Skin epidermis (tissue), 12 donors: ENCODE measurements around the gene EBF4.

Source experiments
- H3K27ac ChIP-seq, 21 experiments: fragments of 200-600 bp; sonication (generic) in 11 of 21; one replicate each; pipeline ENCODE4 v1.5.0; 2020; ENCODE audit warnings: mild to moderate bottlenecking in 3 of 21, inconsistent platforms in 2 of 21, moderate library complexity in 2 of 21
- H3K4me3 ChIP-seq, 7 experiments: fragments of 200-600 bp; sonication (generic) in 2 of 7; one replicate each; pipeline ENCODE4 v1.5.0; 2020; ENCODE audit warnings: inconsistent platforms in 2 of 7, mild to moderate bottlenecking in 2 of 7, moderate library complexity in 1 of 7

The EBF4 gene

DNA sequence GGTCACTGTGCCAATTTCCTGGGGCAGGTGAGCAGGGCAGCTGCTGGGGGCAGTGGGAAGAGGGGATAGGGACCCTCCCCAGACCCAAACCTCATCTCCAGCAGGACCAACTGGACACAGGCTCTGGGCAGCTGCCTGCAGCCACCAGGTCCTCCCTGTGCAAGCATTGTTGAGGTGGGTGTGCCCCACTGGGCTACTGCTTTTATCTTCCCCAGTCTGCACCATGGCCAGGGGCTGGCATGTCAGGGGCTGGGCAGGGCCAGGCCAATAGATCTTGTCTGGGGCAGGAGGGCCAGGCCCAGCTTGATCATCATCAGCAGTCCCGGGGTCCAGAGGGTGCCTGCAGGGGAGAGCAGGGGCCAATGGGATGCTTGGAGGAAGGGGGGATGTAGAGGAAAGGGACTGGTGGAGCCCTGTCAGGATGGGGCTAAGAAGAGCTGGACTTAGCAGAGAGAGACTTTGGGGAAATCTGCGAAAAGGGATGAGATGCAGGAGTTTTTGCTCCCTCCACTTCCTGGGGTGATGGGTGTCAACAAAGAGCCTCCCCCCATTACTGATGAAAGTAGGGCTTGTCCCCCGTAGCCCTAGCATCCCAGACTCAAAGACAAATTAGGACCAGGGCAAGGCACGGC lies 5.7 kb downstream of the EBF4 start:
- Histone ChIP-seq H3K4me3 (no peak overlapping the region), H3K27ac (no peak overlapping the region)

DNA sequence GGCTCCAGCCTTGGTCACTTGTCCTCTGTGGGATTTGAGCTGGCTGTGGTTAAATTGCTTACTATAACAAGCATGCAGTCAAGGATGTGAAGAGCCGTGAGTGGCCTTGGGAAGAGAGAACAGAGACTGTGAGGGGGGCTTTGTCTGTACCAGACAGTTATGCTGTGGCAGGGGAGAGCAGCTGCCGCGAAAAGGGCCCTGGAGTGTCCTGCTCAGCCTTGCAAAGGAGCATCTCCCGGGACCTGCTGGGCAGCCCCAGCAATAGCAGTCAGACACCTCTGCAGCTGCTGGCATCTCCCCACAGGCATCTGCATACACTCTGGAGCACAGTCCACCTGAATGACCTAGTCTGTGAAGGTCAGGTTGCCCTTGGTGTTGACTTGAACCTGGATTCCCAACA lies 6.3 kb downstream of the EBF4 start:
- Histone ChIP-seq H3K4me3 (no peak overlapping the region), H3K27ac (no peak overlapping the region)

DNA sequence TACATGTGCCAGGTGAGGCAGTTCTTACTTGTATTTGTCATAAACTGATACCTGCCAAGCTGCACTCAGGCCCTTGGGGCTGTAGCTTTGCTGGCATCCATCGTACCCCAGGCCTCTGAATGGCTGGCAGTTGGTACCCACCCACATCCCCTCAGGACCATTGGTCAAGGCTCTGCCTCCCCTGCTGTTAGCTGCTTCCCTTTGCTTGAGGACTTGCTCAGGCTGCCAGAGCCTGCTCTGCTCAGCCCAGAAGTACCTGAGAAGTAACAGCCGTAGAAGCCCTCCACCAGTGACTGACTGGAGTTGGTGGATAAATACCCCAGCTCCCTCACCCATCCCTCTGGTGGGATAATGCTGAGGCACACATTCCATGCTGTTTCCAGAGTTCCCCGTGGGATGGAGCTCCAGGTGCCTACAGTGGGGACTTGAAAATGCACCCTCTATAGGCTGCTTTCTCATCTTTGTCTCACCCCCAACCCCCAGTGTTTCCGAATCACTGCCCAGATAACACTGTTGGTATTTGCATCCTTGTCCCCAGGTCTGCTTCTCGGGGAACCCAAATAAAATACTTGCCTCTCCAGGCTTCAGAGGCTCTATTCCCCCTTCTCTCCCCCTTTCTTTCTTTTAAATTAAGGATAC lies 7.3 kb downstream of the EBF4 start:
- H3K27ac ChIP-seq = no peak overlapping the region

DNA sequence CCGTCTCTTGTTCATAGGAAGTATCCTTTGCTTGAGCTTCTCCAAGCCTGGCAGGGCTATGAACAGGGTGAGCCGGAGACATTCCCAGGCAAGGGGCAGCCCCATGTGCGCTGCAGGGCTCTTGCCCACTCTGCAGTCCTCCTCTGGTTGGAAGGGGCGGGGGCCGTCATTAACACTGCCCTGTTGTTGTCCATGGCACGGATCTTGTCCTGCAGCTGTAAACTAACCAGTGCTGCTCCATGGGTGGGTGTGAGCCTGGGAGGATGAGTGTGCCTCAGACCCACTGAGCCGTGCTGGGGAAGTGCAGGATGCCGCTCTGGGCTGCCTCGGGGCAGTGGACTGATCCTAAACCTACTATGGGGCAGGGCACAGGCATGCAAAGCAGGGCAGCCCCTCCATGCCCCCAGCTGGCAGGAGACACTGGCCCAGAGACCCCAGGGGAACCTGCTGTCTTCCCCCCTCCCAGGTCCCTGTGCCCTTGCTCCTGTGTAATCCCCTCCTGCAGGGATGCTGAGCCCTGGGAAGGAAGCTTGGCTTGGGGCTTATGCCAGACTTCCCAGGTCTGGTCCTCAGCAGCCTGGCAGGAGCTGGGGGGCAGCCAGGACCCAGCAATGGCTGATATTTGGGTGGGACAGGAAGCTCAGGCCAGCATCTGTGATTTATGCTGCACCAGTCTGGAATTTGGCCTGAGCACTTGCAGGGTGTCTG lies 8.5 kb downstream of the EBF4 start:
- no peak overlapping the region for H3K4me3 ChIP-seq
- no peak overlapping the region for H3K27ac ChIP-seq

More for the DNA sequence above, 7.3 kb downstream of the EBF4 start:
- no peak overlapping the region for H3K4me3 ChIP-seq

DNA sequence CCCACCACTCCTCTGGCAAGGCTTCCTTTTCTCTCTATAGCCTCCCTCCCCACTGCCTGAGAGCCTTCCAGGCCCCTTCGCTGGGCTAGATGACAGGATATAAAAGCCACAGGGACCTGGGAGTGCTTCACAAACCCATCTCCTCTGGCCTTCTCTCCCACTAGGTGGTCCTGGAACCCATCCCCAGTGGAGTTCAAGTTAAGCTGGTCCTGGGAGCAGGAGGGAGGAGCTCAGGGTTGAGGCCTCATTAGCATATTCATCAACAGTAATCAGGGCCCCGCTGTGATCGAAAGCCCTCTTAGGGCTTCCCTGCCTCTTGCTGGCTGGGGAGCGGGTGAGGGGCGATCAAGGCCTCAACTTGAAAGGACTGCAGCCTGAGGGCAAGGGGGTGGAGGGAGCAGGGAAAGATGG lies 9.1 kb downstream of the EBF4 start:
- no peak overlapping the region for H3K27ac ChIP-seq

DNA sequence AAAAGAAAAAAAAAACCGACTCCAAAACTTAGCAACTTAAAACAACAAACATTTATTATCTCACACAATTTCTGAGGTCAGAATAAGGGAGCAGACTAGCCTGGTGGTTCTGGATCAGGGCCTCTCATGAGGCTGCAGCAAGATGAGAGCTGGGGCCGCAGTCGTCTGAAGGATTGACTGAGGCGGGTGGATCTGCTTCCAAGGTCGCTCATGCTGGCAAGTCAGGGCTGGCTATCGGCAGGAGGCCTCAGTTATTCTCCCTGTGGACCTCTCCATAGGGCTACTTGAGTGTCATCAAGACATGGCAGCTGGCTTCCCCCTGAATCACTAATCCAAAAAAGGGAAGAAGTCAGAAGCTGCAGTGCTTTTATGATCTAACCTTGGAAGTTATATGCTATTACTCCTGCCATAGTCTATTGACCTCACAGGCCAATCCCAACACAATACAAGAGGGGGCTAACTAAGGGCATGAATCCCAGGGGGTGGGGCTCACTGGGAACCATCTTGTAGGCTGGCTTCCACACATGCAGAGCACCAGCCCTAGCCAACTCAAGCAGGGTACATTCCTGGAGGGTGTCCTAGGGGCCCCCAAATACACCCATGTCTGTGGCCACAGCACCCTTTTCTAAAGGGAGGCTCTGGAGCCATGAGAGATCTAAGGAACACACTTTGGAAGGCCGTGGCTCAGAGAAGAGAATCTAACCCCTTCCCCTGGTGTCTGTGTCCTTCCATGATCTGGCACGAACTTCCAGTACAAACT lies 11.3 kb downstream of the EBF4 start:
- Histone ChIP-seq H3K27ac (no peak overlapping the region), H3K4me3 (no peak overlapping the region)

More for the DNA sequence above, 9.1 kb downstream of the EBF4 start:
- no peak overlapping the region for H3K4me3 ChIP-seq

DNA sequence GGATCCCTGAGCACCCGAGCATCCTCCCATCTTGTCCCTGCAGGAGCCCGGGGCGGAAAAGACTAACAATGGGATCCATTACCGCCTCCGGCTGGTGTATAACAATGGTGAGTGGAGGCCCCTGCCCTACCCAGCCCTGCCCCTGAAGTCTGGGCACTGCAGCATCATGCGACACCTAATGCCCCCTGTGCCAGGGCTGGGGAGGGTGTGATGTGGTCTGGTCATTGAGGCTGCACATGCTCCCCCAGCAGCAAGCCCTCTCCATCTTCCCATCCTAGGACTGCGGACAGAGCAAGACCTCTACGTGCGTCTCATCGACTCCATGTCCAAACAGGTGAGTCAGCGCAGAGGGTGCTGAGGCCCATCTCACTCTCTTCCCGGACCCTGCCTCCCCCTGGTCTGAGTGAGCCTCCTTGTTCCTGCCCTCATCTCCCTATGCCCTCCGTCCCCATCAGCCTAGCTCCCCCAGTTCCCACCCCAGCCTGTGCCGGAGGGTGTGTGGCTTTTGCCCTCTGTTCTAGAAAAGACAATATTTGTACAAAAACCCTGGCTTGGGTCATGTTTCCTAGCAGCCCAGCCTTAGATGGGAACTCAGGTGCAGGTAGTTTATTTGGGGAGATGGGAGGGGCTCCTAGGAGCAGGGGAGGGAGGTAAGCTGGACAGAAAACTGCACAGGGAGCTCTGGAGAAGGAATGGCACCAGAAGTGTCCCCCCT lies 13.5 kb downstream of the EBF4 start:
- no peak overlapping the region for H3K4me3 ChIP-seq
- H3K27ac ChIP-seq = no peak overlapping the region

DNA sequence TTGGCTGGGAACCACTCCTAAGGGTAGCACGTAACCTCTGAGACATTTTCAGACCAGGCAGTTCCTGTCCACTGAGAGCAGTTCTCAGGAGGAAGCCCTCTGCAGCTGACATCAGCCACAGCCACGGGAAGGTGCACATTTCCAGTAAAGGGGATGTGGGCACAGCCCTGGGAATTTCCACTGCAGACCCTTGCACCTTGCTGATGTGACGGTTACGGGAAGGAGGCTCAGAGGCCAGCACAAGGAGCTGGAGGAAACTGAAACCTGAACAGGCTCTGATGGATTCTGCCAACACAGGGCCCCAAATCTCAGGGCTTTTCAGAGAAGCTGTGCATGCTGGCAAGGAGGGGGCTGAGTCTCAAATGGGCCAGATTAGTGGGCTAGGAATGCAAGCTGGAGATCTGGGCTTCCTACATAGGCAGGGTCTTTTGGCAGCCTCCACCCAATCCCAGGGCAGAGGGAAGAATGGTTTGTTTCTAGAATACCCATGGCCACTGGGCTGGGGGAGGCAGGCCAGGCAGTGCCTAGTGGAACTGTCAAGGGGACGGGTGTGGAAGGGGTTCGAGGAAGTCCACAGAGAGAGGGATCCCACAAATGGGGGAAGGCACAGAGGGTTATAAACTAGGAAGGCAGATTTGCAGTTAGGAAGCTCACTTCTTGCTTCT lies 14.2 kb downstream of the EBF4 start:
- no peak overlapping the region for H3K27ac ChIP-seq
- no peak overlapping the region for H3K4me3 ChIP-seq

DNA sequence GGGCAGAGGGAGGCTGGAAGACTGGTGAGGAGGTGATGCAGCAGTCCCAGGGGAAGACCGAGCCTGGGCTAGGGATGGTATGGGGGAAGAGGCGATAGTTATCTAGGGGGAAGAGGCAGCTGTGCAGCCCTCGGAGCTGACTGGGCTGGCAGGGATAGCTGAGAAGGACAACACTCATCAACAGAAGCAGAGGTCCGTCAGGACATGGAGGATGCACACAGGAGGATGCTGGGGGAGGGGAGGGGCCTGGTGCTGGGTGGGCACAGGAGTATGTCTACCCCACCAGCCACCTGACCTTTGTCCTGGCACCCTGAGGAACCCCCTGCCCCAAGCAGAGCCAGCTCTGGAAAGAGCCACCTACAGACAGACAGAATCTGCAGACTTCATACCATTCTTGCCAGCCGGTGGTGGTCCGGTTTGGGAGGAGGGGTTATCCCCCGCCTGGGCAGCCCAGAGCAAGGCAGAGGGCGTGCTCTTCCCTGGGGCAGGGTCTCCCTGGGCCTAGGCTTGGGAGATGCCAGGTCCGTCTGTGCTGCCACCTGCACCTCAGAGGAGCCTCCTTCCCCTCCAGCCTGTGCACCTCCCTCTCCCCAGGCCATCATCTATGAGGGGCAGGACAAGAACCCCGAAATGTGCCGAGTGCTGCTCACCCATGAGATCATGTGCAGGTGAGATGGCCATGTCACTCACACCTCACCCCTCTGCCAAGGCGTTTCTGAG lies 14.9 kb downstream of the EBF4 start:
- no peak overlapping the region for H3K4me3 ChIP-seq
- H3K27ac ChIP-seq = no peak overlapping the region

DNA sequence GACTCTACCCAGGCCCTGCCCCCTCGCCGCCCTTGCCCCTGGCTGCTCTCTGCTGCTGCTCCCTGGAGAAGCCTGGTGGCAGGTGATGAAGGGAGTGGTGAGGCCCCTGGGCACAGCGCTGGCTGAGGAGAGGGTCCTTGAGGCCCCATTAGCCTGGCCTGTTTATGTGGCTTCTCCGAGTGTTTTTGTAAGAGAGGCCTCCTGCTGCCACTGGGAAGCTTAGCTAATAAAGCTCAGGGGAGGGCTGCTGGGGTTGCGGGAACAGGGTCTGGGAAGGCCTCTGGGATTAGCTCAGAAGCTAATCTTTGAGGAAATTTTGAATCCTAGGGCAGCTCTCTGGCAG lies 15.5 kb downstream of the EBF4 start:
- H3K4me3 ChIP-seq = no peak overlapping the region
- H3K27ac ChIP-seq = no peak overlapping the region

DNA sequence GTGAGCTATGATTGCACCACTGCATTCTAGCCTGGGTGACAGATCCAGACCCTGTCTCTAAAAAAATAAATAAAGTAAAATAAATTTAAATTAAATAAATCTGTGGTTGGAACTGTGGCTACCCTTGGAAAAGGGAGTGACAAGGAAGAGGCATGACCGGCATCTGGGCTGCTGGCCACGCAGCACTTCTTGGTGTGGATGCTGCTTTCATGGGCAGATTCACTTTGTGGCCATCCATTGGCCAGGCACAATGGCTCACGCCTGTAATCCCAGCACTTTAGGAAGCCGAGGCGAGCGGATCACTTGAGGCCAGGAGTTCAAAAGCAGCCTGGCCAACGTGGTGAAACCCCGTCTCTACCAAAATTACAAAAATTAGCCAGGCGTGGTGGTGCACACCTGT lies 16.1 kb downstream of the EBF4 start:
- Histone ChIP-seq H3K4me3 (no peak overlapping the region), H3K27ac (no peak overlapping the region)

DNA sequence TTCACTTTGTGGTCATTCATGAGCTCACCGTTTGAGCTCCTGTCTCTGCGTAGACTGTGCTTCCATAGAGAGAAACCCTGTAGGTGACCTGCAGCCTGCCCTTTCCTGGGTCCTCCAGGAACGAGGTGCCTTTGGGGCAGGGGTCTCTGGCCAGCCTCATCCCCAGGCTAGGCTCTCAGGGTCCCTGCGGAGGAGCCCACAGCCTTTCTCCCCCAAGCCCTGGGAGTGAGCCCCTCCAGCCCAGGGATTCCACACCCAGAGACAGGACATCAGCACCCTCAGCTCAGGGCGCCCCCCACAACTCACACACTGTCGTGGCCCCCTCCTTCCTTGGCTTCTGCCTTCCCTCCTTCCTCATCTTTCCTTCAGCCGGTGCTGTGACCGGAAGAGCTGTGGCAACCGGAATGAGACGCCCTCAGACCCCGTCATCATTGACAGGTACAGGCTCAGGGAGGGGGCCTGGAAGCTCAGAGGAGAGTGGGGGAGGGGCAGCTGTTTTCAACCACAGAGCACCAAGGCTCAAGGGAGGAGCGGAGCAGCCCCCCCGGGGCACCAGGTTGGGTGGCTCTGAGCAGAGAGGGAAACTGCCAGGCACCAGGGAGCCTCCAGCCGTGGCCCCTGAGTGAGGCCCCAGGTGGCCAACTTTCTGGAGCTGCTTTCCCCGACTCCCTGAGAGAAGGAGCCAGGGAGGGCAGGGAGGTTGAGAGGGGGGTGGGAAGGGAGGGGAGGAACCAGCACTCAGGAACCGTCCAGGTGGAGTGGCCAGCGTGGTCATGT lies 16.8 kb downstream of the EBF4 start:
- H3K27ac ChIP-seq = no peak overlapping the region

DNA sequence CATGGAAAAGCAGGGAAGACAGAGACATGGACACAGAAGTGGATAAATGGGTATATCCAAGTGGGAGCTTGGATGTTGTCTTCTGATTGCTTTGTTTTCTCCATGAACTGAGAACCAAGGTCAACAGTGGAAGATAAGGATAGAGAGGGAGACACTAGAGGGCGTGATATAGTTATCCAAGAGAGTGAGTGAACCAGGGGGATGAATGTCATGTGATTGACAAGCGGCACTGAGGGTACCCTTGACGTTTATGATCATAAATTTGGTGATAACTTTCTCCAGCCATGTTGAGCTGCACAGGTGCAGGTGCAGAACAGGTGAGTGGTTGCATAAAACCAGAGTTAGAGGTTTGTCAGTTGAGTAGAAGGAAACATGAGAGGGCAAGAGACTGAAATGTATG lies 20.7 kb downstream of the EBF4 start:
- no peak overlapping the region for H3K4me3 ChIP-seq
- H3K27ac ChIP-seq = no peak overlapping the region

More for the DNA sequence above, 16.8 kb downstream of the EBF4 start:
- no peak overlapping the region for H3K4me3 ChIP-seq

DNA sequence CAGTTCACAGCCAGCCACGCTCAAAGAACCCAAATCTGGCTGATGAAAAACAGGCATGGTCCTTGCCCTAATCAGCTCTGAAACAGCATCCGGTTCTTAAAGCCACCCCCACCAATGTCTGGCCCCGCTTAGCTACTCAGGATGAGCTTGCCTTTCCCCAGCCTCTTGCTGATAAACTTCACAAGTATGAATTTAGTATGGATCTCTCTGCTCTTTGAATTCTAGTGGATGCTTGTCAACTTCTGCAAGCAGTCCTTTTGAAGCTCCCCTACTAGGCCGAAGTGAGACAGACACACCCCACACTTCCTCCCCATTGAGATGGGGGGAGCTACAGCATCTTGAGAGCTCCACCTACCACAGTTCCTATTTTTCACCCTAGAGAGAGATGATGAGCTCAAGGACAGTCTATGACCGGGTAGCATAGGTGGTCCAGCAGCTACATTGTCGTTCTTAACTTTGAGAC lies 36.7 kb downstream of the EBF4 start:
- Histone ChIP-seq H3K27ac (peak overlapping the region in 3 of 21 experiments; percentile 15 to 71 (median 49)), H3K4me3 (no peak overlapping the region)

DNA sequence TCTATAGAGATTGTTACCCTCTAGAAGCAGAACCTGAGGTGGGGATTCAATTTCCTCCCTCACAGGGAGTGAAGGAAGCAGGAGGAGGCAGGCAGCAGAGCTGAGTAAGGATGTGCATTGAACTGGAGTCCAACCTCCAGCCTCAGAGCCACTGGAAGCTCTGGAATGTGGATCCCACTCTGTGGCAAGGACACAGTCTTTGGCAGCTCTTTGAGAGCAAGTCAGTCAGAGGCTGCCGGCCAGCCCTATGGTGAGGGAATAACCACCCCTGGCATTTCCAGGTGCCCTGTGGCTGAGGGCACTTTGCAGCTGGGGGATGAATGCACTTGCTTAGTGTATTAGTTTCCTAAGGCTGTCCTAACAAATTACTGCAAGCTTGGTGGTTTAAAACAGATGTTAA lies 37.2 kb downstream of the EBF4 start:
- H3K4me3 ChIP-seq = no peak overlapping the region
- H3K27ac ChIP-seq = peak overlapping the region in 2 of 21 experiments; percentile 2 to 71

DNA sequence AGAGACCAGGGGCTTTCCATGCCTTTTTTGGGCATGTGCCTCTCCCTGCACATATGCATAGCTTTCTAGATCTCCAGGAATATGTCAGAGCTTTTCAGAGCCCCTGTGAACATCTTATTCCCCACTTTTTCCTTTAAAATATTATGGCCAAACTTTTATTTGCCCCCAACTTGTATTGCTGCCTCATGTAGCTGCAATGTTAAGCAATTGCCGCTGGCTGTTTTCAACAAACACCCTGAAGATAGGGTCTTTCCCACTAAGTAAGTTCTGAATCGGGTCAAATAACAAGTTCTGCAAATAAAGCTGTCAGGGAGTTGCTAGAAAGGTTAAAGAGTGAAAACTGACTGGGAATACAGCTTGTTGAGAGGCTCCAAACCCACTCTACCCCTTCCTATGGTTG lies 42.3 kb downstream of the EBF4 start:
- Histone ChIP-seq H3K4me3 (no peak overlapping the region), H3K27ac (no peak overlapping the region)

DNA sequence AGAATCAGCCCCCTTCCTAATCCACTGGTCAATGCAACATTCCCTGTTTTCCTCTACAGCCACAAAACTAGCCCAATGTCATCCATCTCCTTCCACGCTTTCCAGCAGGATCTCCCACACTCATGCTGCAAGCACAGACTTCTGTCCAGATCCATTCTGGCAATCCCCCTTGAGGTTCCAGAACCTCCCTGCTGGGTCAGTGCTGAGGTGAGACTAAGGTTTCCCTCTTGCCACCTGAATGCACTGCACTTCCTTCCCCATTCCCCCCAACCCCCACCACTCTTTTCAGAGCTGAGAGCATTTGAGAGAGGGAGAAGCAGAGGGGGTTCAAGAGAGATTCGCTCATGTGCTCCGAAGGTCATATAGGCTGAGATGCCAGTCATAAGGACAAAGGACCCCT lies 43.9 kb downstream of the EBF4 start:
- Histone ChIP-seq H3K27ac (no peak overlapping the region), H3K4me3 (no peak overlapping the region)
